GM12892 (cell line): ENCODE data around the gene GPS2.

Experiments used
- POLR2A ChIP-seq: IDR thresholded peaks from 2 replicates; pipeline ENCODE4 v1.6.1; 2011; ENCODE audit warnings: low read depth, low read length, control low read depth
- POLR2AphosphoS5 ChIP-seq: IDR thresholded peaks from 2 replicates; pipeline ENCODE4 v1.6.1; 2011; ENCODE audit warnings: low read depth, low read length, control low read depth
- TAF1 ChIP-seq: IDR thresholded peaks from 2 replicates; pipeline ENCODE4 v1.6.1; 2011; ENCODE audit warnings: low read depth, mild to moderate bottlenecking, control low read depth, low read length, borderline replicate concordance

- no peak for TF ChIP-seq POLR2AphosphoS5
- no peak for TF ChIP-seq TAF1
- no peak for TF ChIP-seq POLR2A
These were observed 11.9 kb upstream of the GPS2 start for GRCh38 chr17:7327056-7327455.
